Epithelial cell of proximal tubule (primary cell): ENCODE measurements around the gene NID1. TPM values are rescaled to one million over a fixed set of nuclear protein-coding genes. Genes with fewer than 3 reads are reported as not detected.
"Not testable (repeated sequence)": the region's sequence is repeated elsewhere in the genome, so short reads cannot be mapped to it uniquely, and the experiment has no call there.

ENCODE experiments used
- DNase-seq: peaks from one replicate; pipeline ENCODE4 v3.0.0-alpha.2; 2011; ENCODE audit warnings: low read depth
- H3K4me3 ChIP-seq: 2 replicates; pipeline ENCODE4 v1.5.1; 2011; ENCODE audit warnings: low read depth, mild to moderate bottlenecking, low read length
- total RNA-seq: library from RNA; depleted of rRNA; stranded (reverse); fragments of >200 nt; gene quantifications from 2 replicates; pipeline ENCODE4 v1.2.3, GENCODE V29; 2015
- TF ChIP-seq, protein P1 (sequence below): conservative IDR thresholded peaks from 2 replicates; pipeline ENCODE4 v1.5.1; 2012; ENCODE audit warnings: low read depth, mild to moderate bottlenecking, low read length

The NID1 gene
- total RNA-seq, 1 donor from 2014 or later, result 23.2 TPM

GRCh38 chr1:235979176-235979575 is 85.7 kb downstream of the NID1 start:
- no peak overlapping the region for H3K4me3 ChIP-seq
- DNase-seq, result no peak
- TF ChIP-seq, protein P1, sequence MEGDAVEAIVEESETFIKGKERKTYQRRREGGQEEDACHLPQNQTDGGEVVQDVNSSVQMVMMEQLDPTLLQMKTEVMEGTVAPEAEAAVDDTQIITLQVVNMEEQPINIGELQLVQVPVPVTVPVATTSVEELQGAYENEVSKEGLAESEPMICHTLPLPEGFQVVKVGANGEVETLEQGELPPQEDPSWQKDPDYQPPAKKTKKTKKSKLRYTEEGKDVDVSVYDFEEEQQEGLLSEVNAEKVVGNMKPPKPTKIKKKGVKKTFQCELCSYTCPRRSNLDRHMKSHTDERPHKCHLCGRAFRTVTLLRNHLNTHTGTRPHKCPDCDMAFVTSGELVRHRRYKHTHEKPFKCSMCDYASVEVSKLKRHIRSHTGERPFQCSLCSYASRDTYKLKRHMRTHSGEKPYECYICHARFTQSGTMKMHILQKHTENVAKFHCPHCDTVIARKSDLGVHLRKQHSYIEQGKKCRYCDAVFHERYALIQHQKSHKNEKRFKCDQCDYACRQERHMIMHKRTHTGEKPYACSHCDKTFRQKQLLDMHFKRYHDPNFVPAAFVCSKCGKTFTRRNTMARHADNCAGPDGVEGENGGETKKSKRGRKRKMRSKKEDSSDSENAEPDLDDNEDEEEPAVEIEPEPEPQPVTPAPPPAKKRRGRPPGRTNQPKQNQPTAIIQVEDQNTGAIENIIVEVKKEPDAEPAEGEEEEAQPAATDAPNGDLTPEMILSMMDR, result no peak

DNA sequence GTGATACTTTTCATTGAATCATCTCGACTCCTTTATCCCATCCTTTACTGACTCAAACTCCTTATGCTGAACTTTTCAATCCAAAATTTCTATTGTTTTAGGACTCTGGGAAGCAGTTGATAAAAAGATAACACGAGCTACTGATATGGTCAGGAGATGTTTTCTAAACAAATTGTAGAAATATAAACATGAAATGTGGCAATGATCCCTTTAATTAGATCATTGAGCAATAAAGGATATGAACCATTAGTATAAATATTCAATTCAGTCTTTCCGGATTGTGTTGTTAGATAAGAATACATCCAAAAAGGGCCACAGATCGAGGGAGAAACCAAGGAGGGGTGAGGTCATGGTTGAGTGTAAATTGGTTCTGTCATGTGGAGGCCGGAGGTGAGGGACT is 88.4 kb downstream of the NID1 start:
- DNase-seq, result no peak

DNA sequence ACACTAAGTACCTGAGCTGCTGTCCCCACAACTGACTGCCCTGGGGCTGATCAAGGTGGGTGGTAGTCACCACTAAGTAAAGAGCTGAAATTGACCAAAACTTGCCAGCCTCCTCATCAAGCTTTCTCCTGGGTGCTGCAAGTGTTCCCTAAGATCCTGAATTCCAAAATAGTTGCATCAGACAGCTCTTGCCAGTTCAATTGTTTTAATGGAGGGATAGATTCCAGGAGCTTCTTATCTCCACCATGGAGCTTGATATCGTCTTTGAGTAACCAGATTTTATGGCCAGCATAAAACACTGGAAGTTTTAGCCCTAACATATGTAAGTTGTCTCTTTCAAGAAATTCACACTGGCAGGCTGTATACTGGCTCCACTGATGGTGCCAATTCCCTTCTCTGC is 90.3 kb downstream of the NID1 start:
- DNase-seq, result no peak
- no peak overlapping the region for H3K4me3 ChIP-seq
- TF ChIP-seq, protein P1, result no peak

More for the DNA sequence above, 88.4 kb downstream of the NID1 start:
- TF ChIP-seq, protein P1, result no peak
- H3K4me3 ChIP-seq, result no peak overlapping the region

DNA sequence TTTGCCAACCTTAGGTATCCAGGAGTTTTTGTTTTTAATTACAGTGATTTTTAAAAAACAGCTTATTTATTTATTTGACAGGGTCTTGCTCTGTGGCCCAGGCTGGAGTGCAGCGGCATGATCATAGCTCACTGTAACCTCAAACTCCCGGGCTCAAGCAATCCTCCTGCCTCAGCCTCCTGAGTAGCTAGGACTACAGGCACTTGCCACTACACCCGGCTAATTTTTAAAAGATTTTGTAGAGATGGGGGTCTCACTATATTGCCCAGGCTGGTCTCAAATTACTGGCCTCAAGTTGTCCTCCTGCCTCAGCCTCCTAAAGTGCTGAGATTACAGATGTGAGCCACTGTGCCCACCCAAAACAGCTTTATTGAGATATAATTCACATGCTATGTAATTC is 92.2 kb downstream of the NID1 start:
- H3K4me3 ChIP-seq, DNase-seq: not testable (repeated sequence)

DNA sequence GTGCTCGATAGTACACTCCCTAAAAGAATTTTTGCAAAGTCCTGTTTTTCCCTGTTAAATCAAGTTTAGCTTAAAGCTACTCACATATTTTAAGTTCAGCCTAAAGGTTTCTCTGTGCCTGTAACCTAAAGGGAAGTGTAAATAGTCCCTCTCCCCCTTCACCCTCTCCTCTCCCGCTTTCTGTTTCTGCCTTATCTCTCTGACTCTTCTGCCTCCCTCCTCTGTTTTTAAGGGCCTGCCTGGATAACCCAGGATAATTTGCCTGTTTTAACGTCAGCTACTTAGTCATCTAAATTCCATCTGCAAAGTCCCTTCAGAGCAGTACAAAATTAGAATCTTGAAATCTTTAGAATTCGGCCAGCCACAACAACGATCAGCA is 92.6 kb downstream of the NID1 start:
- peak overlapping the region; percentile 53 for H3K4me3 ChIP-seq
- no peak for DNase-seq
- TF ChIP-seq, protein P1, result no peak

DNA sequence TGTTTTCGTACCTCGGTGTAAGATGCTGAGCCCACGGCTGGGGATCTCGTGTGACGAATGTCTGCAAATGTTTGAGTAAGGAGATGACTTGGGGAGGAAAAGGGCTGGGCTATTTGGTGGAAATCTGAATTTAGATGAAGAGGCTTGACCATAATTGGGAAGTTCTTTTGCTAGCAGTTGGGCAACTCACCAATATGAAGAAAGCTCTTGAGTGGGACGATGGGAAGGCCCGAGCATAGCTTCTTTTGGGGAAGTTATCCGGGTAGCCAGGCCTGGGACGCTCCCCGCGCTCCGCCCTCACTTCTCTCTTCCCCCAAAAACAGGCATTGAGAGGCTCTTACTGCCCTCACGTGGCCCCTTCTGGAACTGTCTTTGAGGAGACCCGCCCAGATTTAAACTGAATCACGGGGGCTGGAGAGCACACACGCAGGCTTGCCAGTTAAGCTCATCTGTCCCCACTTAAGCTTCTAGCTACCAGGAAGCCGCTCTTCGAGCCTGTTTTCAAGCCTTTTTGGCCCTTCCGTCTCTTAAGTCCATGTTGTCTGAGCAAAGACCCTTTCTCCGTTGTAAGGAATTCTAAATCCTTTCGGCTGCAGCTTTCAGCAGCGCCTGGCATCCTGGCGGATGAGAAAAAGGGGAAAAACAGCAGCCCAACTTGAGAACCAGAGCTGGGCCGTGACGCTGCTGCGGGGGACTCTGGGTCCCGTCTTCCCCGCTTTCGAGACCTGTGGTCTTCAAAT is 93.1 kb downstream of the NID1 start:
- TF ChIP-seq, protein P1, result peak; percentile 86
- H3K4me3 ChIP-seq, result peak overlapping the region; percentile 53
- DNase-seq, result no peak

GRCh38 chr1:235971020-235971419 is 93.9 kb downstream of the NID1 start:
- TF ChIP-seq, protein P1, result no peak
- no peak overlapping the region for H3K4me3 ChIP-seq
- no peak for DNase-seq
